Liver (tissue), 9 donors: ENCODE data around the gene VEGFB. TPM values are rescaled to one million over a fixed set of nuclear protein-coding genes. Genes with fewer than 3 reads are reported as not detected.

Experiments used
- DNase-seq: peaks from one replicate; pipeline ENCODE4 v3.0.0-alpha.2; 2017; ENCODE audit warnings: low spot score
- H3K27ac ChIP-seq, 2 donors: one replicate each; pipeline ENCODE4 v1.7.0; 2013; ENCODE audit warnings: inconsistent platforms in 2 of 2, low read length in 2 of 2, control low read depth in 1 of 2, low read depth in 1 of 2, mild to moderate bottlenecking in 1 of 2
- H3K27me3 ChIP-seq, 4 donors: one replicate each; pipeline versions ENCODE4 v1.6.1 to v1.7.0; 2013; ENCODE audit warnings: low read length in 3 of 4, inconsistent platforms in 1 of 4, mild to moderate bottlenecking in 1 of 4, moderate library complexity in 1 of 4; ENCODE audit not compliant: control insufficient read depth in 4 of 4, insufficient read depth in 4 of 4
- H3K36me3 ChIP-seq, 4 donors: one replicate each; pipeline versions ENCODE4 v1.6.1 to v1.7.0; 2013; ENCODE audit warnings: low read length in 3 of 4, mild to moderate bottlenecking in 3 of 4, low read depth in 1 of 4, moderate library complexity in 1 of 4; ENCODE audit not compliant: control insufficient read depth in 4 of 4, insufficient read depth in 3 of 4
- H3K4me1 ChIP-seq, 4 donors: one replicate each; pipeline versions ENCODE4 v1.6.1 to v1.7.0; 2013; ENCODE audit warnings: low read length in 3 of 4, mild to moderate bottlenecking in 3 of 4, moderate library complexity in 1 of 4; ENCODE audit not compliant: control insufficient read depth in 4 of 4, insufficient read depth in 4 of 4
- H3K4me3 ChIP-seq, 3 donors: one replicate each; pipeline versions ENCODE4 v1.6.1 to v1.7.0; 2013; ENCODE audit warnings: low read length in 3 of 3, control low read depth in 1 of 3, low read depth in 1 of 3, mild to moderate bottlenecking in 1 of 3
- H3K9ac ChIP-seq, 2 donors: one replicate each; pipeline ENCODE4 v1.7.0; 2013; ENCODE audit warnings: low read length in 2 of 2, mild to moderate bottlenecking in 2 of 2, moderate library complexity in 2 of 2, control low read depth in 1 of 2, low read depth in 1 of 2
- H3K9me3 ChIP-seq, 4 donors: one replicate each; pipeline versions ENCODE4 v1.6.1 to v1.7.0; 2013; ENCODE audit warnings: low read length in 3 of 4; ENCODE audit not compliant: control insufficient read depth in 4 of 4
- ATF3 ChIP-seq: IDR thresholded peaks from 2 replicates; pipeline ENCODE4 v1.6.1; 2016; ENCODE audit warnings: antibody characterized with exemption
- EGR1 ChIP-seq, 2 donors: IDR thresholded peaks; 2 replicates each; pipeline ENCODE4 v1.6.1; 2016 to 2018; ENCODE audit warnings: antibody characterized with exemption in 2 of 2, low read depth in 2 of 2
- FOXA1 ChIP-seq: IDR thresholded peaks from 2 replicates; pipeline ENCODE4 v1.6.1; 2016; ENCODE audit warnings: antibody characterized with exemption
- FOXA2 ChIP-seq: IDR thresholded peaks from 2 replicates; pipeline ENCODE4 v1.6.1; 2016; ENCODE audit warnings: antibody characterized with exemption
- GABPA ChIP-seq, 2 donors: IDR thresholded peaks in 1 of 2; conservative IDR thresholded peaks in 1 of 2; 2 replicates each; pipeline ENCODE4 v1.6.1; 2016; ENCODE audit warnings: antibody characterized with exemption in 2 of 2, mild to moderate bottlenecking in 1 of 2, moderate library complexity in 1 of 2
- HNF4A ChIP-seq, 2 donors: conservative IDR thresholded peaks; 2 replicates each; pipeline ENCODE4 v1.6.1; 2016; ENCODE audit warnings: antibody characterized with exemption in 2 of 2, mild to moderate bottlenecking in 2 of 2
- HNF4G ChIP-seq: IDR thresholded peaks from 2 replicates; pipeline ENCODE4 v1.6.1; 2016; ENCODE audit warnings: antibody characterized with exemption
- JUND ChIP-seq, 2 donors: IDR thresholded peaks; 2 replicates each; pipeline ENCODE4 v1.6.1; 2016; ENCODE audit warnings: antibody characterized with exemption in 2 of 2
- MAX ChIP-seq: IDR thresholded peaks from 2 replicates; pipeline ENCODE4 v1.6.1; 2016; ENCODE audit warnings: antibody characterized with exemption
- NR2F2 ChIP-seq: IDR thresholded peaks from 2 replicates; pipeline ENCODE4 v1.6.1; 2016; ENCODE audit warnings: antibody characterized with exemption
- RAD21 ChIP-seq, 2 donors: IDR thresholded peaks; 2 replicates each; pipeline ENCODE4 v1.6.1; 2016; ENCODE audit warnings: antibody characterized with exemption in 2 of 2, mild to moderate bottlenecking in 2 of 2
- RXRA ChIP-seq, 2 donors: IDR thresholded peaks; 2 replicates each; pipeline ENCODE4 v1.6.1; 2017 to 2018; ENCODE audit warnings: antibody characterized with exemption in 2 of 2, mild to moderate bottlenecking in 1 of 2
- SP1 ChIP-seq: IDR thresholded peaks from 2 replicates; pipeline ENCODE4 v1.6.1; 2018; ENCODE audit warnings: antibody characterized with exemption, mild to moderate bottlenecking
- TAF1 ChIP-seq: conservative IDR thresholded peaks from 2 replicates; pipeline ENCODE4 v1.6.1; 2016; ENCODE audit warnings: antibody characterized with exemption, mild to moderate bottlenecking
- YY1 ChIP-seq: IDR thresholded peaks from 2 replicates; pipeline ENCODE4 v1.6.1; 2016; ENCODE audit warnings: antibody characterized with exemption, mild to moderate bottlenecking
- WGBS: extraction: QIAGEN DNeasy Blood & Tissue Kit; methylation state at CpG from one replicate; pipeline ENCODE4 v1.1.7; 2013; 5-methylcytosine and 5-hydroxymethylcytosine counted together
- polyA plus RNA-seq, 2 donors: library from polyadenylated mRNA; stranded (reverse) in 1 of 2; unstranded in 1 of 2; fragments of 200-250 nt in 1 of 2; fragments of >200 nt in 1 of 2; fragmentation: Nextera tagmentation in 1 of 2; extraction: Ambion mirVana in 1 of 2; gene quantifications; one replicate each; pipeline versions ENCODE4 v1.2.1 to v1.2.3, GENCODE V29; 2013 to 2015
- total RNA-seq, 2 donors: library from RNA; depleted of rRNA; stranded (reverse); fragments of >200 nt; gene quantifications; one replicate each; pipeline ENCODE4 v1.2.3, GENCODE V29; 2014
- TF ChIP-seq, protein P1 (sequence below): IDR thresholded peaks from 2 replicates; pipeline ENCODE4 v1.6.1; 2016; ENCODE audit warnings: antibody characterized with exemption
- TF ChIP-seq, protein P2 (sequence below): IDR thresholded peaks from 2 replicates; pipeline ENCODE4 v1.6.1; 2016; ENCODE audit warnings: antibody characterized with exemption, mild to moderate bottlenecking
- TF ChIP-seq, protein P3 (sequence below): fragments of 150-350 bp; IDR thresholded peaks from 2 replicates; pipeline ENCODE4 v1.5.1; 2017; ENCODE audit warnings: improper control_type of control experiment, low read depth, low read length; ENCODE audit not compliant: missing input control
- donor health status: healthy.
- donor health status: healthy.
- donor health status: healthy.
- donor health status: healthy.
- donor health status: healthy.

Gene VEGFB
- total and polyA plus RNA-seq, 4 donors, result 3.6 to 17.3 (median 10.7) TPM

- peak overlapping the region; percentile 97 to 99 for H3K27ac ChIP-seq
- H3K4me1 ChIP-seq, result peaks cover 23 to 59% (median 41%) of the 10 kb centered on the region in 4 donors
- TF ChIP-seq MAX (no peak), TAF1 (no peak), SP1 (no peak)
- TF ChIP-seq, protein P1, sequence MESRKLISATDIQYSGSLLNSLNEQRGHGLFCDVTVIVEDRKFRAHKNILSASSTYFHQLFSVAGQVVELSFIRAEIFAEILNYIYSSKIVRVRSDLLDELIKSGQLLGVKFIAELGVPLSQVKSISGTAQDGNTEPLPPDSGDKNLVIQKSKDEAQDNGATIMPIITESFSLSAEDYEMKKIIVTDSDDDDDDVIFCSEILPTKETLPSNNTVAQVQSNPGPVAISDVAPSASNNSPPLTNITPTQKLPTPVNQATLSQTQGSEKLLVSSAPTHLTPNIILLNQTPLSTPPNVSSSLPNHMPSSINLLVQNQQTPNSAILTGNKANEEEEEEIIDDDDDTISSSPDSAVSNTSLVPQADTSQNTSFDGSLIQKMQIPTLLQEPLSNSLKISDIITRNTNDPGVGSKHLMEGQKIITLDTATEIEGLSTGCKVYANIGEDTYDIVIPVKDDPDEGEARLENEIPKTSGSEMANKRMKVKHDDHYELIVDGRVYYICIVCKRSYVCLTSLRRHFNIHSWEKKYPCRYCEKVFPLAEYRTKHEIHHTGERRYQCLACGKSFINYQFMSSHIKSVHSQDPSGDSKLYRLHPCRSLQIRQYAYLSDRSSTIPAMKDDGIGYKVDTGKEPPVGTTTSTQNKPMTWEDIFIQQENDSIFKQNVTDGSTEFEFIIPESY, result no peak
- WGBS, result 79% methylated on average over 11 of the region's 11 CpGs
- peak overlapping the region in 1 of 2 donors; percentile 85 for H3K9ac ChIP-seq
- no peaks in the 10 kb centered on the region for H3K9me3 ChIP-seq
- H3K36me3 ChIP-seq, result peaks cover 0 to 6% (median 4%) of the 10 kb centered on the region in 4 donors
- H3K4me3 ChIP-seq, result peak overlapping the region in 2 of 3 donors; percentile 74 to 77
- no peak for DNase-seq
- no peaks in the 10 kb centered on the region for H3K27me3 ChIP-seq
These were observed 5.5 kb downstream of the VEGFB start for GRCh38 chr11:64239662-64240434.

- WGBS, result 1% methylated on average over 58 of the region's 58 CpGs
- H3K9me3 ChIP-seq, result no peaks in the 10 kb centered on the region
- DNase-seq, result peak; percentile 95
- peak within 1 kb of the TSS; percentile 74 to 94 (median 80) for H3K4me3 ChIP-seq
- peaks cover 21 to 59% (median 41%) of the 10 kb centered on the region in 4 donors for H3K4me1 ChIP-seq
- TF ChIP-seq GABPA (IDR thresholded peaks at IDR 0.05 in 1 of 2, conservative IDR thresholded peaks at IDR 0.05 in 1 of 2), result peak; percentile 90 to 97
- peak; percentile 29 for TF ChIP-seq YY1
- no peak for TF ChIP-seq FOXA1
- TF ChIP-seq, protein P2, sequence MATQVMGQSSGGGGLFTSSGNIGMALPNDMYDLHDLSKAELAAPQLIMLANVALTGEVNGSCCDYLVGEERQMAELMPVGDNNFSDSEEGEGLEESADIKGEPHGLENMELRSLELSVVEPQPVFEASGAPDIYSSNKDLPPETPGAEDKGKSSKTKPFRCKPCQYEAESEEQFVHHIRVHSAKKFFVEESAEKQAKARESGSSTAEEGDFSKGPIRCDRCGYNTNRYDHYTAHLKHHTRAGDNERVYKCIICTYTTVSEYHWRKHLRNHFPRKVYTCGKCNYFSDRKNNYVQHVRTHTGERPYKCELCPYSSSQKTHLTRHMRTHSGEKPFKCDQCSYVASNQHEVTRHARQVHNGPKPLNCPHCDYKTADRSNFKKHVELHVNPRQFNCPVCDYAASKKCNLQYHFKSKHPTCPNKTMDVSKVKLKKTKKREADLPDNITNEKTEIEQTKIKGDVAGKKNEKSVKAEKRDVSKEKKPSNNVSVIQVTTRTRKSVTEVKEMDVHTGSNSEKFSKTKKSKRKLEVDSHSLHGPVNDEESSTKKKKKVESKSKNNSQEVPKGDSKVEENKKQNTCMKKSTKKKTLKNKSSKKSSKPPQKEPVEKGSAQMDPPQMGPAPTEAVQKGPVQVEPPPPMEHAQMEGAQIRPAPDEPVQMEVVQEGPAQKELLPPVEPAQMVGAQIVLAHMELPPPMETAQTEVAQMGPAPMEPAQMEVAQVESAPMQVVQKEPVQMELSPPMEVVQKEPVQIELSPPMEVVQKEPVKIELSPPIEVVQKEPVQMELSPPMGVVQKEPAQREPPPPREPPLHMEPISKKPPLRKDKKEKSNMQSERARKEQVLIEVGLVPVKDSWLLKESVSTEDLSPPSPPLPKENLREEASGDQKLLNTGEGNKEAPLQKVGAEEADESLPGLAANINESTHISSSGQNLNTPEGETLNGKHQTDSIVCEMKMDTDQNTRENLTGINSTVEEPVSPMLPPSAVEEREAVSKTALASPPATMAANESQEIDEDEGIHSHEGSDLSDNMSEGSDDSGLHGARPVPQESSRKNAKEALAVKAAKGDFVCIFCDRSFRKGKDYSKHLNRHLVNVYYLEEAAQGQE, result peak; percentile 91
- TF ChIP-seq FOXA2, result peak; percentile 21
- peak; percentile 63 for TF ChIP-seq NR2F2
- TF ChIP-seq, protein P1, result no peak
- TF ChIP-seq JUND (IDR thresholded peaks at IDR 0.05), result no peak
- TF ChIP-seq HNF4G, result no peak
- no peak for TF ChIP-seq SP1
- TF ChIP-seq HNF4A (conservative IDR thresholded peaks at IDR 0.05), result no peak
- TF ChIP-seq RXRA (IDR thresholded peaks at IDR 0.05), result peak; percentile 59 to 68
- peak; percentile 80 for TF ChIP-seq TAF1
- TF ChIP-seq EGR1 (IDR thresholded peaks at IDR 0.05; ENCODE audit: low read depth in 2 of 2), result peak; percentile 71 to 91
- TF ChIP-seq, protein P3, sequence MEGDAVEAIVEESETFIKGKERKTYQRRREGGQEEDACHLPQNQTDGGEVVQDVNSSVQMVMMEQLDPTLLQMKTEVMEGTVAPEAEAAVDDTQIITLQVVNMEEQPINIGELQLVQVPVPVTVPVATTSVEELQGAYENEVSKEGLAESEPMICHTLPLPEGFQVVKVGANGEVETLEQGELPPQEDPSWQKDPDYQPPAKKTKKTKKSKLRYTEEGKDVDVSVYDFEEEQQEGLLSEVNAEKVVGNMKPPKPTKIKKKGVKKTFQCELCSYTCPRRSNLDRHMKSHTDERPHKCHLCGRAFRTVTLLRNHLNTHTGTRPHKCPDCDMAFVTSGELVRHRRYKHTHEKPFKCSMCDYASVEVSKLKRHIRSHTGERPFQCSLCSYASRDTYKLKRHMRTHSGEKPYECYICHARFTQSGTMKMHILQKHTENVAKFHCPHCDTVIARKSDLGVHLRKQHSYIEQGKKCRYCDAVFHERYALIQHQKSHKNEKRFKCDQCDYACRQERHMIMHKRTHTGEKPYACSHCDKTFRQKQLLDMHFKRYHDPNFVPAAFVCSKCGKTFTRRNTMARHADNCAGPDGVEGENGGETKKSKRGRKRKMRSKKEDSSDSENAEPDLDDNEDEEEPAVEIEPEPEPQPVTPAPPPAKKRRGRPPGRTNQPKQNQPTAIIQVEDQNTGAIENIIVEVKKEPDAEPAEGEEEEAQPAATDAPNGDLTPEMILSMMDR, result no peak
- no peak for TF ChIP-seq ATF3
- TF ChIP-seq MAX, result no peak
- no peak for TF ChIP-seq RAD21 (IDR thresholded peaks at IDR 0.05)
- peaks cover 0 to 6% (median 4%) of the 10 kb centered on the region in 4 donors for H3K36me3 ChIP-seq
- no peaks in the 10 kb centered on the region for H3K27me3 ChIP-seq
- H3K9ac ChIP-seq, result peak within 1 kb of the TSS; percentile 85 to 91
- H3K27ac ChIP-seq, result peak within 1 kb of the TSS; percentile 97 to 99
These were observed 6.3 kb downstream of the VEGFB start, which contains the start of gene FKBP2 for GRCh38 chr11:64240435-64241240. FKBP2 (plus strand) TSS chr11:64241095; CDS start chr11:64242388, 1,293 bp downstream.
